Spinal cord (tissue), 10 donors: Measurements from ENCODE around the gene A2M. TPM values are rescaled to one million over a fixed set of nuclear protein-coding genes. Genes with fewer than 3 reads are reported as not detected.

Experiments used
- DNase-seq, 6 donors: peaks; one replicate each; pipeline versions ENCODE4 v3.0.0 to v3.0.0-alpha.2; 2013 to 2015; ENCODE audit warnings: low spot score in 6 of 6, low read depth in 4 of 6
- H3K27ac ChIP-seq: one replicate; pipeline ENCODE4 v1.5.1; 2013; ENCODE audit warnings: low read depth, low read length, control low read depth
- H3K27me3 ChIP-seq: one replicate; pipeline ENCODE4 v1.6.1; 2013; ENCODE audit warnings: low read length; ENCODE audit not compliant: control insufficient read depth, insufficient read depth
- H3K36me3 ChIP-seq: one replicate; pipeline ENCODE4 v1.6.1; 2013; ENCODE audit warnings: low read length; ENCODE audit not compliant: control insufficient read depth, insufficient read depth
- H3K4me1 ChIP-seq: one replicate; pipeline ENCODE4 v1.6.1; 2013; ENCODE audit warnings: low read length; ENCODE audit not compliant: control insufficient read depth, insufficient read depth
- H3K4me3 ChIP-seq: one replicate; pipeline ENCODE4 v1.5.1; 2013; ENCODE audit warnings: low read depth, low read length, control low read depth
- H3K9me3 ChIP-seq: one replicate; pipeline ENCODE4 v1.6.1; 2013; ENCODE audit warnings: low read length; ENCODE audit not compliant: control insufficient read depth, insufficient read depth
- WGBS: methylation state at CpG from one replicate; pipeline ENCODE4 v1.1.5; 2013; ENCODE audit warnings: missing lambda C conversion rate; ENCODE audit not compliant: insufficient coverage; 5-methylcytosine and 5-hydroxymethylcytosine counted together
- polyA plus RNA-seq, 2 donors: library from polyadenylated mRNA; unstranded; fragments of 120-200 nt; gene quantifications; one replicate each; pipeline ENCODE4 v1.2.1, GENCODE V29; 2013; ENCODE audit not compliant: insufficient read length in 2 of 2
- total RNA-seq, 2 donors: library from RNA; depleted of rRNA in 1 of 2; stranded (reverse); fragments of 120-200 nt in 1 of 2; fragments of >200 nt in 1 of 2; gene quantifications; one replicate each; pipeline versions ENCODE4 v1.2.3 to v1.2.4, GENCODE V29; 2013 to 2014
- donor health status: healthy.

A2M gene
- total and polyA plus RNA-seq, 4 donors = 175 to 263 (median 198) TPM

DNA sequence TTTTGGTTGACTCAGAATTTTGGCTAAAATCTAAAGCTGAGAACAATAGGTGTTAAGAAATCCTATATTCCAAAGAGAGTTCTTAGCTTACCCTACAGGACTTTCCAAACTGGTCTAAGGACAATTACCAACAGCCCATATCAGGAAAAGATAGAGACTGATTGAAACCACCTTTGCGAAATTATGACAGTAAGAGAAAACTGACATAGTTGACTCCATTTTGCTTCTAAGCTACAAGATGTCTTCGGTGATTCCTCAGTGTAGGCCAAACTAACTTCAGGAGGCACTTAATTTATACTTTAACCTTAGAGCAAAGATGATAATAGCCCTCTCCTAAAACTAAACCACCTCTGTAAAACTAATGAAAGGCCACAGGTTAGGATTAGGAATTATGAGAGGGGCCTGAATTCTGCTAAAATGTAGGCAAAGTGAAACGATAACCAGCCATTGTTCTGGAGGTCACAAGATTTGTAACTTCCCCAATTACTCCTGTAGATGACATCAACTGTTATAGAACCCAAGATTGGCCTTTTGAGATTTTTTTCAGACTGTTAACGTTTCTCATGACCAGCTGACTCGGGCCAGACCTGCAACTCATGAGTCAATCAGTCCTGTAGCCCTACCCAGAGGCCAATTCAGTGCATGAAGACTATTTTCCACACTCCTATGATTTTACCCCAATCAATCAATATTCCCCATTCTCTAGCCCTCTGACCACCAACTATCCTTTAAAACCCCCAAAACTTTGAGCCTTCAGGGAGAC is 83.3 kb downstream of the A2M start:
- WGBS = 84% methylated on average over 4 of the region's 5 CpGs
- H3K9me3 ChIP-seq = no peaks in the 10 kb centered on the region
- no peaks in the 10 kb centered on the region for H3K4me1 ChIP-seq
- DNase-seq = no peak
- no peaks in the 10 kb centered on the region for H3K36me3 ChIP-seq
- no peak overlapping the region for H3K4me3 ChIP-seq
- no peaks in the 10 kb centered on the region for H3K27me3 ChIP-seq
- no peak overlapping the region for H3K27ac ChIP-seq

DNA sequence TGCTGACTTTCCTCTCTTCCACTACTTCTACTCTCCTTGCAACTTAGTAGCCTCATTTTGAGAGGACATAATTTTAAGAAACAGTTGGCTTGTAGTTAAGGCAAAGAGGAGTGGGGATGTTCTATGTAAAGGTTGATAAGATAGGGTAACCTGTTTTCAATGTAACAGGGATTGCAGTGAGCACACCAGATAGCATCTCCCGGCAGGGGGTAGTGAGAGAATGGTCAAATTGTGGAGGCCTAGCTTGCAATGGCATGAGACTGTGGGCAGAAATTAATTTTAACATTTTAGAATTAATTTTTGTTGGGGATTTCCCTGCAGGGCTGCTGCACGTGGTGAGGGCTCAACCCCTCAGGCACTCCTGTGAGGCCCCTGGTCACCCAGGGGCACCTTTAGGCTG is 84.9 kb downstream of the A2M start:
- Histone ChIP-seq H3K4me3 (no peak overlapping the region), H3K4me1 (no peaks in the 10 kb centered on the region), H3K27ac (no peak overlapping the region), H3K9me3 (no peaks in the 10 kb centered on the region), H3K36me3 (no peaks in the 10 kb centered on the region), H3K27me3 (no peaks in the 10 kb centered on the region)
- 57% methylated on average over 2 of the region's 2 CpGs for WGBS
- DNase-seq = no peak

DNA sequence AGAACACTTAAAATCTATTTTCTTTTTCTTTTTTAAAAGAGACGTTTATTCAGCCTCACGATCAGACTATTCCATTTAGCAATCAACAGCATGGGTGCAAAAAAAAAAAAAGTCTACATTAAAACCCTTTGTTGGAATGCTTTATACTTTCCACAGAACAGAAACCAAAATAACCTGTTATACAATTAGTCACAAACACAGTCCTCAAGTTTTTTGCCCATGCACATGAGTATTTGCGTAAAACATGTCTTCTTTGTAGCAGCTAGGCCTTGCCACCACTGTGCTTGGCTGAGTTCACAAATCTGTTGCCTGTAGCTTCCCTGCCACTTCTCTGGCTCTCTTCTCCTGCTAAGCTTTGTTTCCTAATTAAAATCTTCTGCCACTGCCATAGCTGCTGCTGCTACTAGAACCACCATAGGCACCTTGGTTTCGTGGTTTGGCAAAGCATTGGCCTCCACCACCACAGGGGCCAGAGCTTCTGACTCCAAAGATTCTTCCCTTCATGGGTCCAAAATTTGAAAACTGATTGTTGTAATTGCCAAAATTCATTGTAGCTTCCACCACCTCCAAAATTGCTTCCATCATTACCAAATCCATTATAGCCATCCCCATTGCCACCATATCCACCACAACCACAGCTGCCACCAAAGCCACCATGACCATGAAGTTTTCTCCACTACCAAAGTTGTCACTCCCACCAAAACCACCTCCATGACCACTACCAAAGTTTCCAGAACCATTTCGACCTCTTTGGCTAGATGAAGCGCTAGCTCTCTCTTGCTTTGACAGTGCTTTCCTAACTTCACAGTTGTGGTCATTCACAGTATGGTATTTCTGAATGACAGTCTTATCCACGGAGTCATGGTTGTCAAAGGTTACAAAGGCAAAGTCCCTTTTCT is 88.3 kb downstream of the A2M start:
- 87% methylated on average over 5 of the region's 7 CpGs for WGBS
- no peak for DNase-seq
- H3K4me3 ChIP-seq = no peak overlapping the region
- H3K27ac ChIP-seq = no peak overlapping the region
- no peaks in the 10 kb centered on the region for H3K9me3 ChIP-seq
- no peaks in the 10 kb centered on the region for H3K36me3 ChIP-seq
- no peaks in the 10 kb centered on the region for H3K4me1 ChIP-seq
- H3K27me3 ChIP-seq = no peaks in the 10 kb centered on the region

DNA sequence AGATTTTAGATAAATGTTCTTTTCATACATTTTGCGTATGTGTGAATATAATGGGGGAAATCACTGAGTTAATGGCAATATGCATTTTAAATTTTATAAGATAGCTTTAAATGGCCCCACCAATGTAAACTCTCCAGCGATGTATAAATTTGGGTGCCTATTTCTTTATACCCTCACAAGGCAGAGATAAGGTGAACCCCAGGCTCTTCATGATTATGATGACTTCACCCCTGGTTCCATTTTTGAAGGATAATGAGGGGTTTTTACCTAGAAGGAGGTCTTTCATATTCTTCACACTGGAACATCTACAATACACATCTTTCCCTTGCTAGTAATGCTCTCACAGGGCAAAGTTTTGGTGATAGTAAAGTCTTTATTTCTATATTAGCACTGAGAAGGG is 91.2 kb downstream of the A2M start:
- H3K36me3 ChIP-seq = no peaks in the 10 kb centered on the region
- H3K27ac ChIP-seq = no peak overlapping the region
- no peak for DNase-seq
- no CpG with 5 or more reads among the region's 2 CpGs for WGBS
- H3K4me1 ChIP-seq = no peaks in the 10 kb centered on the region
- no peak overlapping the region for H3K4me3 ChIP-seq
- H3K9me3 ChIP-seq = no peaks in the 10 kb centered on the region
- H3K27me3 ChIP-seq = no peaks in the 10 kb centered on the region

DNA sequence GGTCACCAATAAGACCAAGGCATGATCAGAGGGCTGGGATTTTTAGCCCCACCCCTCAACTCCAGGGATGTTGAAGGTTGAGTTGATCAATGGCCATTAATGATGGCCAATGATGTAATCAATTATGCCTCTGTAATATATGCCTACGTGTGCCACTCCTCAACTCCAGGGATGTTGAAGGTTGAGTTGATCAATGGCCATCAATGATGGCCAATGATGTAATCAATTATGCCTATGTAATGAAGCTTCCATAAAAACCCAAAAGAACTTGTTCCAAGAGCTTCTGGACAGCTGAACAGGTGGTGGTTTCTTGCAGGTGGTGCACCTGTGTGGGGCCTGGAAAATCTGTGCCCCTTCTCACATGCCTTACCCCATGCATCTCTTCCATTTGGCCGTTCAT is 93.1 kb downstream of the A2M start:
- Histone ChIP-seq H3K27ac (no peak overlapping the region), H3K9me3 (peaks cover 6% of the 10 kb centered on the region), H3K4me3 (no peak overlapping the region), H3K4me1 (no peaks in the 10 kb centered on the region), H3K27me3 (no peaks in the 10 kb centered on the region), H3K36me3 (no peaks in the 10 kb centered on the region)
- WGBS = 100% methylated on average over 1 of the region's 2 CpGs
- no peak for DNase-seq

Other genes starting within 250 kb of the A2M start
- gene PHC1, start 201.4 kb downstream of the A2M start, total RNA-seq = 10 to 100 TPM; 33.4 to 52.3 TPM
- 10 to 100 TPM; 85.5 to 92.6 TPM for gene PHC1, start 201.4 kb downstream of the A2M start, polyA plus RNA-seq
- 100 to 1,000 TPM; 107 to 129 TPM for gene M6PR, start 166.3 kb downstream of the A2M start, total RNA-seq
- 100 to 1,000 TPM; 101 to 122 TPM for gene M6PR, start 166.3 kb downstream of the A2M start, polyA plus RNA-seq
- gene KLRG1, start 126.4 kb downstream of the A2M start, total RNA-seq = 1 to 10 TPM; 4.5 to 9.4 TPM
- 1 to 10 TPM; 5.4 to 6.7 TPM for gene KLRG1, start 126.4 kb downstream of the A2M start, polyA plus RNA-seq
- under 1 TPM; 0.39 to 0.59 TPM for gene PZP, start 92.5 kb upstream of the A2M start, total RNA-seq
- gene PZP, start 92.5 kb upstream of the A2M start, polyA plus RNA-seq = under 1 TPM; 0.13 to 0.47 TPM